NB4 (cell line): ENCODE measurements around the gene ERICH6B.

ENCODE experiments used
- CTCF ChIP-seq: IDR thresholded peaks from one replicate; pipeline ENCODE4 v1.5.1; 2012; ENCODE audit warnings: low read depth, low read length
- MAX ChIP-seq: IDR thresholded peaks from 2 replicates; pipeline ENCODE4 v1.6.1; 2011; ENCODE audit warnings: low read depth, low read length
- POLR2A ChIP-seq: IDR thresholded peaks from 2 replicates; pipeline ENCODE4 v1.6.1; 2011; ENCODE audit warnings: mild to moderate bottlenecking; ENCODE audit not compliant: insufficient read length; ENCODE audit errors: extremely low read depth

GRCh38 chr13:45630791-45631190, 15.3 kb upstream of the ERICH6B start:
- TF ChIP-seq CTCF (no peak), POLR2A (no peak), MAX (no peak)
